ENCODE measurements around the gene NLRP9. TPM values are rescaled to one million over a fixed set of nuclear protein-coding genes. Genes with fewer than 3 reads are reported as not detected.

Gene NLRP9
- total and polyA plus RNA-seq, 2 experiments from 2014 or later, result not detected

GRCh38 chr19:55712804-55713631 is 25.2 kb downstream of the NLRP9 start:
- Histone ChIP-seq H3K79me2 (no peaks in the 10 kb centered on the region), H3K9me3 (ENCODE audit: low read depth) (no peaks in the 10 kb centered on the region), H4K20me1 (ENCODE audit: insufficient read depth, poor library complexity, severe bottlenecking) (no peaks in the 10 kb centered on the region), H3K9me2 (replicated peaks; ENCODE audit: insufficient read depth) (no peaks in the 10 kb centered on the region), H3K27ac (no peak overlapping the region), H3K27me3 (no peaks in the 10 kb centered on the region), H2AFZ (no peak overlapping the region), H3K36me3 (replicated peaks; ENCODE audit: insufficient read depth, low read depth) (no peaks in the 10 kb centered on the region), H3K4me2 (no peak overlapping the region), H3K4me1 (ENCODE audit: insufficient read depth) (no peaks in the 10 kb centered on the region), H3K4me3 (no peak overlapping the region)
- WGBS (ENCODE audit: low lambda C conversion rate, missing lambda C conversion rate), result 74% methylated on average over 2 of the region's 3 CpGs
- TF ChIP-seq EZH2 (IDR thresholded peaks at IDR 0.05; ENCODE audit: borderline replicate concordance), result no peak
- no peak for TF ChIP-seq EZH2phosphoT487 (IDR thresholded peaks at IDR 0.05; ENCODE audit: low read depth, severe bottlenecking, unreplicated experiment)
- no peak for TF ChIP-seq CTCF (IDR thresholded peaks at IDR 0.05; ENCODE audit: poor library complexity)
- no peak for DNase-seq (ENCODE audit: low spot score)

GRCh38 chr19:55711719-55712118 is 26.5 kb downstream of the NLRP9 start:
- H3K79me2 ChIP-seq, result no peaks in the 10 kb centered on the region
- H3K27ac ChIP-seq, result no peak overlapping the region
- TF ChIP-seq EZH2 (IDR thresholded peaks at IDR 0.05; ENCODE audit: borderline replicate concordance), result no peak
- no peak for TF ChIP-seq EZH2phosphoT487 (IDR thresholded peaks at IDR 0.05; ENCODE audit: low read depth, severe bottlenecking, unreplicated experiment)
- no peak for TF ChIP-seq CTCF (IDR thresholded peaks at IDR 0.05; ENCODE audit: poor library complexity)
- no peak overlapping the region for H2AFZ ChIP-seq
- no peak for DNase-seq (ENCODE audit: low spot score)
- no peak overlapping the region for H3K4me3 ChIP-seq
- no peaks in the 10 kb centered on the region for H4K20me1 ChIP-seq (ENCODE audit: insufficient read depth, poor library complexity, severe bottlenecking)
- H3K36me3 ChIP-seq (replicated peaks; ENCODE audit: insufficient read depth, low read depth), result no peaks in the 10 kb centered on the region
- H3K9me3 ChIP-seq (ENCODE audit: low read depth), result no peaks in the 10 kb centered on the region
- 86% methylated on average over 18 of the region's 18 CpGs for WGBS (ENCODE audit: low lambda C conversion rate, missing lambda C conversion rate)
- no peaks in the 10 kb centered on the region for H3K27me3 ChIP-seq
- no peaks in the 10 kb centered on the region for H3K4me1 ChIP-seq (ENCODE audit: insufficient read depth)
- no peaks in the 10 kb centered on the region for H3K9me2 ChIP-seq (replicated peaks; ENCODE audit: insufficient read depth)
- H3K4me2 ChIP-seq, result no peak overlapping the region

GRCh38 chr19:55705972-55706371 is 32.2 kb downstream of the NLRP9 start:
- H3K4me1 ChIP-seq (ENCODE audit: insufficient read depth), result peaks cover 12% of the 10 kb centered on the region
- no peaks in the 10 kb centered on the region for H3K9me3 ChIP-seq (ENCODE audit: low read depth)
- H3K9me2 ChIP-seq (replicated peaks; ENCODE audit: insufficient read depth), result no peaks in the 10 kb centered on the region
- DNase-seq (ENCODE audit: low spot score), result no peak
- TF ChIP-seq EZH2phosphoT487 (IDR thresholded peaks at IDR 0.05; ENCODE audit: low read depth, severe bottlenecking, unreplicated experiment), result no peak
- no peak for TF ChIP-seq EZH2 (IDR thresholded peaks at IDR 0.05; ENCODE audit: borderline replicate concordance)
- TF ChIP-seq CTCF (IDR thresholded peaks at IDR 0.05; ENCODE audit: poor library complexity), result no peak
- no peaks in the 10 kb centered on the region for H4K20me1 ChIP-seq (ENCODE audit: insufficient read depth, poor library complexity, severe bottlenecking)
- no peak overlapping the region for H2AFZ ChIP-seq
- H3K27me3 ChIP-seq, result no peaks in the 10 kb centered on the region
- H3K27ac ChIP-seq, result no peak overlapping the region
- no peaks in the 10 kb centered on the region for H3K79me2 ChIP-seq
- 92% methylated on average over 3 of the region's 3 CpGs for WGBS (ENCODE audit: low lambda C conversion rate, missing lambda C conversion rate)
- no peak overlapping the region for H3K4me3 ChIP-seq
- H3K4me2 ChIP-seq, result no peak overlapping the region
- H3K36me3 ChIP-seq (replicated peaks; ENCODE audit: insufficient read depth, low read depth), result no peaks in the 10 kb centered on the region
